ENCODE measurements around the gene NUDT14.

GRCh38 chr14:105171004-105171673 is 10.0 kb downstream of the NUDT14 start:
- TF ChIP-seq CTCF (IDR thresholded peaks at IDR 0.05) (no peak), POLR2A (IDR thresholded peaks at IDR 0.05) (no peak)
